ENCODE measurements around the gene EPHA7.

DNA sequence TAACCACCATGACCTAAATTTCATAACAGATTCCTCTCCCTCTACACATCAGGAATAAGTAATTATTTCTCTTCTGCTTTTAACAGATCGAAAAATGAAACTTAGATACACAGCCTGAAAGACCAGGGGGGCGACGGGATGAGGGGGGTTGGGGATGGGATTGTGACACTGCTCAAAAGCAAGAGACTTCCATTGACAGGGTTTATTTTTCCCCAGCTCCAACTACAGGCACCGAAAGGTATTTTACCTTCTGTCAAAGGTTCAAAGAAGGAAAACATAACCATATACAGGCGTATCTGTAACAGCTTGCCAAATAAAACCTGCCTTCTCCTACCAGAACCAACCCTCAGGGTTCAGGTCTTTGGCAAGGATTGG lies 1.3 kb downstream of the EPHA7 start:
- TF ChIP-seq CSDC2 (CRISPR knock-in tag; IDR thresholded peaks at IDR 0.05) = no peak
- no peak for TF ChIP-seq GLIS3 (CRISPR knock-in tag; IDR thresholded peaks at IDR 0.05)
- TF ChIP-seq, protein P1, sequence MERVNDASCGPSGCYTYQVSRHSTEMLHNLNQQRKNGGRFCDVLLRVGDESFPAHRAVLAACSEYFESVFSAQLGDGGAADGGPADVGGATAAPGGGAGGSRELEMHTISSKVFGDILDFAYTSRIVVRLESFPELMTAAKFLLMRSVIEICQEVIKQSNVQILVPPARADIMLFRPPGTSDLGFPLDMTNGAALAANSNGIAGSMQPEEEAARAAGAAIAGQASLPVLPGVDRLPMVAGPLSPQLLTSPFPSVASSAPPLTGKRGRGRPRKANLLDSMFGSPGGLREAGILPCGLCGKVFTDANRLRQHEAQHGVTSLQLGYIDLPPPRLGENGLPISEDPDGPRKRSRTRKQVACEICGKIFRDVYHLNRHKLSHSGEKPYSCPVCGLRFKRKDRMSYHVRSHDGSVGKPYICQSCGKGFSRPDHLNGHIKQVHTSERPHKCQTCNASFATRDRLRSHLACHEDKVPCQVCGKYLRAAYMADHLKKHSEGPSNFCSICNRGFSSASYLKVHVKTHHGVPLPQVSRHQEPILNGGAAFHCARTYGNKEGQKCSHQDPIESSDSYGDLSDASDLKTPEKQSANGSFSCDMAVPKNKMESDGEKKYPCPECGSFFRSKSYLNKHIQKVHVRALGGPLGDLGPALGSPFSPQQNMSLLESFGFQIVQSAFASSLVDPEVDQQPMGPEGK (CRISPR knock-in tag; IDR thresholded peaks at IDR 0.05; ENCODE audit: borderline replicate concordance) = no peak
- TF ChIP-seq PPARA (CRISPR knock-in tag; IDR thresholded peaks at IDR 0.05; ENCODE audit: borderline replicate concordance) = no peak
- no peak for TF ChIP-seq ZFP30 (CRISPR knock-in tag; IDR thresholded peaks at IDR 0.05)
- TF ChIP-seq BACH2 (CRISPR knock-in tag; IDR thresholded peaks at IDR 0.05; ENCODE audit: borderline replicate concordance) = no peak
- TF ChIP-seq RARB (CRISPR knock-in tag; IDR thresholded peaks at IDR 0.05) = no peak
- TF ChIP-seq, protein P2, sequence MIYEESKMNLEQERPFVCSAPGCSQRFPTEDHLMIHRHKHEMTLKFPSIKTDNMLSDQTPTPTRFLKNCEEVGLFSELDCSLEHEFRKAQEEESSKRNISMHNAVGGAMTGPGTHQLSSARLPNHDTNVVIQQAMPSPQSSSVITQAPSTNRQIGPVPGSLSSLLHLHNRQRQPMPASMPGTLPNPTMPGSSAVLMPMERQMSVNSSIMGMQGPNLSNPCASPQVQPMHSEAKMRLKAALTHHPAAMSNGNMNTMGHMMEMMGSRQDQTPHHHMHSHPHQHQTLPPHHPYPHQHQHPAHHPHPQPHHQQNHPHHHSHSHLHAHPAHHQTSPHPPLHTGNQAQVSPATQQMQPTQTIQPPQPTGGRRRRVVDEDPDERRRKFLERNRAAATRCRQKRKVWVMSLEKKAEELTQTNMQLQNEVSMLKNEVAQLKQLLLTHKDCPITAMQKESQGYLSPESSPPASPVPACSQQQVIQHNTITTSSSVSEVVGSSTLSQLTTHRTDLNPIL (CRISPR knock-in tag; IDR thresholded peaks at IDR 0.05; ENCODE audit: low read depth) = no peak
- TF ChIP-seq, protein P3, sequence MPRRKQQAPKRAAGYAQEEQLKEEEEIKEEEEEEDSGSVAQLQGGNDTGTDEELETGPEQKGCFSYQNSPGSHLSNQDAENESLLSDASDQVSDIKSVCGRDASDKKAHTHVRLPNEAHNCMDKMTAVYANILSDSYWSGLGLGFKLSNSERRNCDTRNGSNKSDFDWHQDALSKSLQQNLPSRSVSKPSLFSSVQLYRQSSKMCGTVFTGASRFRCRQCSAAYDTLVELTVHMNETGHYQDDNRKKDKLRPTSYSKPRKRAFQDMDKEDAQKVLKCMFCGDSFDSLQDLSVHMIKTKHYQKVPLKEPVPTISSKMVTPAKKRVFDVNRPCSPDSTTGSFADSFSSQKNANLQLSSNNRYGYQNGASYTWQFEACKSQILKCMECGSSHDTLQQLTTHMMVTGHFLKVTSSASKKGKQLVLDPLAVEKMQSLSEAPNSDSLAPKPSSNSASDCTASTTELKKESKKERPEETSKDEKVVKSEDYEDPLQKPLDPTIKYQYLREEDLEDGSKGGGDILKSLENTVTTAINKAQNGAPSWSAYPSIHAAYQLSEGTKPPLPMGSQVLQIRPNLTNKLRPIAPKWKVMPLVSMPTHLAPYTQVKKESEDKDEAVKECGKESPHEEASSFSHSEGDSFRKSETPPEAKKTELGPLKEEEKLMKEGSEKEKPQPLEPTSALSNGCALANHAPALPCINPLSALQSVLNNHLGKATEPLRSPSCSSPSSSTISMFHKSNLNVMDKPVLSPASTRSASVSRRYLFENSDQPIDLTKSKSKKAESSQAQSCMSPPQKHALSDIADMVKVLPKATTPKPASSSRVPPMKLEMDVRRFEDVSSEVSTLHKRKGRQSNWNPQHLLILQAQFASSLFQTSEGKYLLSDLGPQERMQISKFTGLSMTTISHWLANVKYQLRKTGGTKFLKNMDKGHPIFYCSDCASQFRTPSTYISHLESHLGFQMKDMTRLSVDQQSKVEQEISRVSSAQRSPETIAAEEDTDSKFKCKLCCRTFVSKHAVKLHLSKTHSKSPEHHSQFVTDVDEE (CRISPR knock-in tag; IDR thresholded peaks at IDR 0.05) = no peak
- no peak for TF ChIP-seq ISL1 (CRISPR knock-in tag; IDR thresholded peaks at IDR 0.05)
